ENCODE measurements around the gene CDRT15L2. TPM values are rescaled to one million over a fixed set of nuclear protein-coding genes. Genes with fewer than 3 reads are reported as not detected.
"Not testable (repeated sequence)": the region's sequence is repeated elsewhere in the genome, so short reads cannot be mapped to it uniquely, and the experiment has no call there.

Gene CDRT15L2
- total and polyA plus RNA-seq, 8 donors = not detected

DNA sequence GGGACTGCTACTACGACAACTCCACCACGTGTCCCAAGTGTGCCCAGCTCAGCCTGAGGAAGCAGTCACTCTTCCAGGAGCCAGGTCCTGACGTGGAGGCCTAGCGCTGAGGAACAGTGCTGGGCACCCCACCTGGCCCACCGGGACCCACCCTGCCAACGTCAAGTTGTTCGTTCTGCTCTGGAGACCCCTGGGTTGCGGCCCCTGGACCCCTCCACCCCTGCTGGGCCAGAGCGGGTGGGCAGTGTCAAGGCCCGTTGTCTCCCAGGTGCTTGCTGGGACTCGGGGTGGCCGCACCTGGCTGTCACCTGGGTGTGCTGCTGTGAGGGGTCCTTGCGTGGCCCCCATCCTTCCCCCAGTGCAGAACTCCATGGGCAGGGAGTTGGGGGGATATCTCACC, 34.4 kb downstream of the CDRT15L2 start:
- TF ChIP-seq, protein P1, sequence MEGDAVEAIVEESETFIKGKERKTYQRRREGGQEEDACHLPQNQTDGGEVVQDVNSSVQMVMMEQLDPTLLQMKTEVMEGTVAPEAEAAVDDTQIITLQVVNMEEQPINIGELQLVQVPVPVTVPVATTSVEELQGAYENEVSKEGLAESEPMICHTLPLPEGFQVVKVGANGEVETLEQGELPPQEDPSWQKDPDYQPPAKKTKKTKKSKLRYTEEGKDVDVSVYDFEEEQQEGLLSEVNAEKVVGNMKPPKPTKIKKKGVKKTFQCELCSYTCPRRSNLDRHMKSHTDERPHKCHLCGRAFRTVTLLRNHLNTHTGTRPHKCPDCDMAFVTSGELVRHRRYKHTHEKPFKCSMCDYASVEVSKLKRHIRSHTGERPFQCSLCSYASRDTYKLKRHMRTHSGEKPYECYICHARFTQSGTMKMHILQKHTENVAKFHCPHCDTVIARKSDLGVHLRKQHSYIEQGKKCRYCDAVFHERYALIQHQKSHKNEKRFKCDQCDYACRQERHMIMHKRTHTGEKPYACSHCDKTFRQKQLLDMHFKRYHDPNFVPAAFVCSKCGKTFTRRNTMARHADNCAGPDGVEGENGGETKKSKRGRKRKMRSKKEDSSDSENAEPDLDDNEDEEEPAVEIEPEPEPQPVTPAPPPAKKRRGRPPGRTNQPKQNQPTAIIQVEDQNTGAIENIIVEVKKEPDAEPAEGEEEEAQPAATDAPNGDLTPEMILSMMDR (IDR thresholded peaks at IDR 0.05) = no peak
- Histone ChIP-seq H3K9me3 (no peaks in the 10 kb centered on the region), H3K36me3 (no peaks in the 10 kb centered on the region), H3K27me3 (no peaks in the 10 kb centered on the region), H3K4me1 (no peaks in the 10 kb centered on the region), H3K4me3 (no peak overlapping the region), H3K27ac (no peak overlapping the region)
- ATAC-seq = no peak
- intact Hi-C loops (cut with DNase I) = no loop called here
- DNase-seq = no peak

DNA sequence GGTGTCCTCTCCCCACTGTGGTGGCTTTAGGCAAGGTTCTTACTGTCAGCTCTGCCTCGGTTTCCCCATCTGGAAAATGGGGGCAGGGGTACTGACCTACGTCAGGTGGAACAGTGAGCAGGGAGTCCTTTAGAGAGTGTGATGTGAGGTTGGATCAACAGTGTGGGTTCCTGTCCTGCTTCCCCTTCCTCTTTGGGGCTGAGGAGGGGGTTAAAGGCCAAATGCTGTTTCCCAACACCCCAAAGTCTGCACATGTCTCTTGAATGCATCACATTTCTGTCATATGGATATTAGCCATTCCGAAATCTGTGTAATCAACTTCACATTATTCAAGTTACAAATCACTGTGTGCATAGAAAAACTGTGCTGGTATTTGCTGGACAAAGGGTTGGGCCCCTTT, 35.9 kb downstream of the CDRT15L2 start:
- H3K4me1 ChIP-seq; ATAC-seq; H3K27me3 ChIP-seq; DNase-seq; H3K9me3 ChIP-seq; H3K36me3 ChIP-seq; H3K27ac ChIP-seq; H3K4me3 ChIP-seq; intact Hi-C loops (cut with DNase I): not testable (repeated sequence)

Other genes starting within 250 kb of the CDRT15L2 start
- under 1 TPM; 0.20 to 0.94 TPM for gene LGALS9B, start 112.2 kb upstream of the CDRT15L2 start, total RNA-seq
- under 1 TPM in 2 of 6 donors, not detected in 4; 0.10 to 0.11 TPM for gene LGALS9B, start 112.2 kb upstream of the CDRT15L2 start, polyA plus RNA-seq (ENCODE audit: insufficient read length in 6 of 6)

Data from left lung (tissue), 10 donors.